Measurements from ENCODE around the gene CHSY1. TPM values are rescaled to one million over a fixed set of nuclear protein-coding genes. Genes with fewer than 3 reads are reported as not detected.

CHSY1 gene
- total RNA-seq, 1 donor from 2014 or later: 69.3 TPM

DNA sequence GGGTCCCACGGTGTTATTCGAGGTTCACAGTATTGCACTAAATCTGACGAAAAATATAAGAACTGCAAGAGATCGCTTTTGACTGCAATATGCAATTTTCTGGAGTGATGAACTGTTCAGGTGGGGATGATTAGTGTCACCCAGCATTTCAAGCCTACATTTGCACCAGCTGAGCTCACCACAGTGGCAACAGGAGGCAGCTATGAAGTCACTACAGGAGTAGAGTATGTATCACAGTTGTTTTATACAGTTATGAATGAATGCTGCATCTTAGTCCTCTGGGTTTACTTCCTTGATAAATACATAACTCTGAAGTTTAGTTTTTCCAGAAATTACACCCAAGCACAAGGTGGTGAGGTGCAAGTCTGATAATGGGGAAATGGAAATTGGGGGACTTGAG, 69.6 kb downstream of the CHSY1 start:
- Mint-ChIP-seq H3K36me3 (peaks cover 38% of the 10 kb centered on the region), H3K4me1 (no peaks in the 10 kb centered on the region)

DNA sequence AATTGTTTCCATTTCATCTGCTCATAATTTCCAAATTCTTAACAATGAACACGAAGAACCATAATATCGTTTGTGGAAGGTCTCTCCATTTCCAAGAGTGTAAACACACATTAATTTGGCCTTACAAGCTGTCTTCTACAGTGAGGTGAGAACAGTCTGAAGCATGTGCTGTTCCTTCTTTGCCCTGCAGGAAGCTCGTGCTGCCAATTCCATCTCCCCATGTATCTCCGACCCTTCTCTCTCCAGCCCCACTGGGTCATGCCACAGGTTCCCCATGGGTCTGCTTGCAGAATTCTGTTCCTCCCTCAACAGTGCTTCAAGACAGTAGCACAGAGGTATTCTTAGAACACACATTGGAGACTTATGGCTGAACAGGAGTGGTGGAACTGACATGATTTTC, 70.5 kb downstream of the CHSY1 start:
- H3K27me3 Mint-ChIP-seq (ENCODE audit: low read depth): no peaks in the 10 kb centered on the region
- no peak for DNase-seq (ENCODE audit: low spot score in 2 of 2, unreplicated experiment in 2 of 2)
- H3K9me3 Mint-ChIP-seq: no peaks in the 10 kb centered on the region
- peaks cover 44% of the 10 kb centered on the region for H3K36me3 Mint-ChIP-seq
- no peak overlapping the region for H3K4me3 Mint-ChIP-seq
- H3K27ac Mint-ChIP-seq: no peak overlapping the region
- TF ChIP-seq, protein P1, sequence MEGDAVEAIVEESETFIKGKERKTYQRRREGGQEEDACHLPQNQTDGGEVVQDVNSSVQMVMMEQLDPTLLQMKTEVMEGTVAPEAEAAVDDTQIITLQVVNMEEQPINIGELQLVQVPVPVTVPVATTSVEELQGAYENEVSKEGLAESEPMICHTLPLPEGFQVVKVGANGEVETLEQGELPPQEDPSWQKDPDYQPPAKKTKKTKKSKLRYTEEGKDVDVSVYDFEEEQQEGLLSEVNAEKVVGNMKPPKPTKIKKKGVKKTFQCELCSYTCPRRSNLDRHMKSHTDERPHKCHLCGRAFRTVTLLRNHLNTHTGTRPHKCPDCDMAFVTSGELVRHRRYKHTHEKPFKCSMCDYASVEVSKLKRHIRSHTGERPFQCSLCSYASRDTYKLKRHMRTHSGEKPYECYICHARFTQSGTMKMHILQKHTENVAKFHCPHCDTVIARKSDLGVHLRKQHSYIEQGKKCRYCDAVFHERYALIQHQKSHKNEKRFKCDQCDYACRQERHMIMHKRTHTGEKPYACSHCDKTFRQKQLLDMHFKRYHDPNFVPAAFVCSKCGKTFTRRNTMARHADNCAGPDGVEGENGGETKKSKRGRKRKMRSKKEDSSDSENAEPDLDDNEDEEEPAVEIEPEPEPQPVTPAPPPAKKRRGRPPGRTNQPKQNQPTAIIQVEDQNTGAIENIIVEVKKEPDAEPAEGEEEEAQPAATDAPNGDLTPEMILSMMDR (IDR thresholded peaks at IDR 0.05; ENCODE audit: unreplicated experiment): no peak
- peaks cover 4% of the 10 kb centered on the region for H3K4me1 Mint-ChIP-seq

More for the DNA sequence above, 69.6 kb downstream of the CHSY1 start:
- no peaks in the 10 kb centered on the region for H3K9me3 Mint-ChIP-seq
- H3K4me3 Mint-ChIP-seq: no peak overlapping the region
- no peaks in the 10 kb centered on the region for H3K27me3 Mint-ChIP-seq (ENCODE audit: low read depth)
- H3K27ac Mint-ChIP-seq: no peak overlapping the region
- no peak for DNase-seq (ENCODE audit: low spot score in 2 of 2, unreplicated experiment in 2 of 2)
- TF ChIP-seq, protein P1 (IDR thresholded peaks at IDR 0.05; ENCODE audit: unreplicated experiment): no peak

DNA sequence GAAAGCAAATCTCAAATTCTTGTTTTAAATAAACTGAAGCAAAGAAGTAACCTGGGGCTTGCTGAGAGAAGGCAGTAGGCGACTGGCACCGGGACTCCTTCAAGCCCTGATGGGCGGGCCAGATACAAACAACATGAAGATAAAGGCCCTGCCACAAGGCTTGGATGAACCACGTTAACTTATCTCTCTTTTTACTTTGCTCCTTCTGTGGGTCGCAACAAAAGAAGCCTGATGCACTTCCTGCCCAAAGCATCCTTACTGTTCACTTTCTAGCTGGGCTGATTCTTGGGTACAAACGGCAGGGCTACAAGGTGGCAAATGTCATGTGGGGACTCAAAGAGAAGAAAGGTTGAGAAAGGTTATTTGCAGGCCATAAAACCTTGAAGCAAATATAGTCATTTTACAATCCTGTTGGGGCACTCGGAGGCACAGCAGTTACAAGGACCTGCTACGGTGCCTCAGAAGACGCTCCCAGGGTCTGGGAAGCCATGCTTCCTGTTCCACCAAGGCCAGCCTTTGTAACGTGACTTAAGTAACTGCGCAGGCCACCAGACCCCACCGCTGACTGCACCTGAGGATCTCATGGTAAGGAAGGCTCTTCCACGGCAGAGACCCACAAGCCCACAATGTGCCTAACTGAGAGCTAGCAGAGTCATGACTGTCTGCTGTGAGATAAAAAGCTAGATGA, 71.1 kb downstream of the CHSY1 start:
- Mint-ChIP-seq H3K9me3 (no peaks in the 10 kb centered on the region), H3K36me3 (peaks cover 46% of the 10 kb centered on the region), H3K27me3 (ENCODE audit: low read depth) (no peaks in the 10 kb centered on the region), H3K4me1 (peaks cover 4% of the 10 kb centered on the region), H3K4me3 (no peak overlapping the region), H3K27ac (no peak overlapping the region)
- DNase-seq (ENCODE audit: low spot score in 2 of 2, unreplicated experiment in 2 of 2): no peak
- TF ChIP-seq, protein P1 (IDR thresholded peaks at IDR 0.05; ENCODE audit: unreplicated experiment): no peak

DNA sequence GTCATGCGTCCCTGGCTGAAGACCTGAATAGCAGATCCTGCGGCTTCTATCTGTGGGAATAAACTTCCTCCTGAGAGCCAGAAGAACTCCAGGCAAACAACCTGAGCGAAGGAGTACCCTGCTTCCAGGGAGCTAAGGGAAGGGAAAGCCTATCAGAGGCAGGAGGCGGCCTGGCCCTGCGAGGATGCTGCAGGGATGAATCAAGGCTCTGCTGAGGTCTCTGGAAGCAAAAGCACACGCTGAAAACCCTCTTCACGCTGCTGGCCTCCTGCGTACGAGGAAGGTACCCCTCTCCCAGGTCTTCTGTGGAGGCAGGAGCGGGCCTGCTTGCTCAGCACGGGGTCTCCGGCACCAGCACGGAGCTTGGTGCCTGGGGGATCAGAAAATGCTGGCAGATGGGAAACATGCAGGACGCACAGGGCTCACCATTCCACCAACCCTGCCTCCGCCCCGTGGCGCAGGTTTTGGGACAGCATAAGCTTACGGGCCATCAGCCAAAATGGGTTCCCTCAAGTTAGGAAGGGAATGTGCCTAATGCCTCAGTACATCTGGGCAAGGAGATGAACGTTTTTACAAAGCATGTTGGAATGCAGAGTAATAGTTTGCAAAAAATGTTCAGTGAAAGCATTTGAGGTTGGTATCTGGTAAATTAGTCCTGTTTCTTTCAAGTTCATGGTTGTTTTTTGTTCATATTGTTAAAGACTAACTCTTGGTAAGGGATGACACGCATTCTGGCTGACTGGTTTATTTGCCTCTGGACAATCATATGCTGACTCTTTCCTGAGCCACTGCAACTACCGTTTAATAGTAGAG, 72.3 kb downstream of the CHSY1 start:
- no peaks in the 10 kb centered on the region for H3K9me3 Mint-ChIP-seq
- peak overlapping the region; percentile 65 for H3K27ac Mint-ChIP-seq
- peaks cover 50% of the 10 kb centered on the region for H3K36me3 Mint-ChIP-seq

DNA sequence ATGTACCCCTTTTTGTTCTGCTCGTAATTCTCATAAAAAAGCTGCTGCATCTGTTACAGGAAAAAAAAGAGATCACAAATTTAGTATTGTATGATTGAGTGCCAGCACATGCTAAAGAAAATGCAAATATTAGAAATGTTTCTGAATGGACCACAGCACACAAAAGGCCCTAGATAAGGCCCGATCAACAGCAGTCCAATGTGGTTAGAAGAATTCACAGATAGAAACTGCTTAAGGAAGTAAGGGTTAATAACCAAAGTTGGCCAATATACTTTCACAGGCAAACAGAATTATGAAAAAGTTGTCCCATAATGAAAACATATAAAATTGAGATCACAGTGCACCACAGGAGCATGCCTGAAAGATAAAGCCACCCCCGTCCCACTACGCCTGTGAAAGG, 72.9 kb downstream of the CHSY1 start:
- TF ChIP-seq, protein P1 (IDR thresholded peaks at IDR 0.05; ENCODE audit: unreplicated experiment): no peak
- Mint-ChIP-seq H3K4me3 (no peak overlapping the region), H3K27me3 (ENCODE audit: low read depth) (no peaks in the 10 kb centered on the region), H3K27ac (peak overlapping the region; percentile 65), H3K4me1 (peaks cover 4% of the 10 kb centered on the region), H3K9me3 (no peaks in the 10 kb centered on the region), H3K36me3 (peaks cover 56% of the 10 kb centered on the region)
- no peak for DNase-seq (ENCODE audit: low spot score in 2 of 2, unreplicated experiment in 2 of 2)

More for the DNA sequence above, 72.3 kb downstream of the CHSY1 start:
- H3K4me1 Mint-ChIP-seq: peaks cover 4% of the 10 kb centered on the region
- TF ChIP-seq, protein P1 (IDR thresholded peaks at IDR 0.05; ENCODE audit: unreplicated experiment): no peak
- no peak for DNase-seq (ENCODE audit: low spot score in 2 of 2, unreplicated experiment in 2 of 2)
- no peaks in the 10 kb centered on the region for H3K27me3 Mint-ChIP-seq (ENCODE audit: low read depth)
- H3K4me3 Mint-ChIP-seq: no peak overlapping the region
